ENCODE data around the gene FIGLA. TPM values are rescaled to one million over a fixed set of nuclear protein-coding genes. Genes with fewer than 3 reads are reported as not detected.
"Not testable (repeated sequence)": the region's sequence is repeated elsewhere in the genome, so short reads cannot be mapped to it uniquely, and the experiment has no call there.

Gene FIGLA
- polyA plus RNA-seq, 1 experiment = not detected

DNA sequence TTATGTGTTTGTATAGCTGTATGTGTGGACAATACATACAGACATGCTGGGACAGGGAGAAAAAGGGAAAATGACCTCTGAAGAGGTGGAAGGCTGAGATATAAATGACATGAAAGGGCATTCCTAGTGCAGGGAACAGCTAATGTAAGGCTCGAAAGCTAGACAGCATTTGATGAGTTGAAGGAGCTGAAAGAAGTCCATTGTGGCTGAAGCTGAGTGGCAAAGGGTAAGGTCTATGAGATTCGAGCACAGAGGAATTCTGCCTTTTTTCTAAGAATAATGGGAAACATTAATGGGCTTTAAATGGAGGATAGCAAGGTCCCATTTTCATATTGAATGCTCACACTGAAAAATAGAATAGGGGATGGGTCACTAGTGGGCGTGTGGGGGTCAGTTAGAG, 46.0 kb downstream of the FIGLA start:
- Histone ChIP-seq H3K9me3 (ENCODE audit: control insufficient read depth, insufficient read depth, low read length) (no peaks in the 10 kb centered on the region), H3K4me3 (ENCODE audit: low read depth, low read length) (no peak overlapping the region), H3K27me3 (ENCODE audit: control insufficient read depth, insufficient read depth, low read length) (no peaks in the 10 kb centered on the region), H3K27ac (ENCODE audit: low read depth, low read length) (no peak overlapping the region)
- DNase-seq (ENCODE audit: low read depth, low spot score) = no peak
- ChIA-PET CTCF (no interaction called here), POLR2A (no interaction called here)
- TF ChIP-seq, protein P1, sequence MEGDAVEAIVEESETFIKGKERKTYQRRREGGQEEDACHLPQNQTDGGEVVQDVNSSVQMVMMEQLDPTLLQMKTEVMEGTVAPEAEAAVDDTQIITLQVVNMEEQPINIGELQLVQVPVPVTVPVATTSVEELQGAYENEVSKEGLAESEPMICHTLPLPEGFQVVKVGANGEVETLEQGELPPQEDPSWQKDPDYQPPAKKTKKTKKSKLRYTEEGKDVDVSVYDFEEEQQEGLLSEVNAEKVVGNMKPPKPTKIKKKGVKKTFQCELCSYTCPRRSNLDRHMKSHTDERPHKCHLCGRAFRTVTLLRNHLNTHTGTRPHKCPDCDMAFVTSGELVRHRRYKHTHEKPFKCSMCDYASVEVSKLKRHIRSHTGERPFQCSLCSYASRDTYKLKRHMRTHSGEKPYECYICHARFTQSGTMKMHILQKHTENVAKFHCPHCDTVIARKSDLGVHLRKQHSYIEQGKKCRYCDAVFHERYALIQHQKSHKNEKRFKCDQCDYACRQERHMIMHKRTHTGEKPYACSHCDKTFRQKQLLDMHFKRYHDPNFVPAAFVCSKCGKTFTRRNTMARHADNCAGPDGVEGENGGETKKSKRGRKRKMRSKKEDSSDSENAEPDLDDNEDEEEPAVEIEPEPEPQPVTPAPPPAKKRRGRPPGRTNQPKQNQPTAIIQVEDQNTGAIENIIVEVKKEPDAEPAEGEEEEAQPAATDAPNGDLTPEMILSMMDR (IDR thresholded peaks at IDR 0.05; ENCODE audit: low read depth, low read length) = no peak

DNA sequence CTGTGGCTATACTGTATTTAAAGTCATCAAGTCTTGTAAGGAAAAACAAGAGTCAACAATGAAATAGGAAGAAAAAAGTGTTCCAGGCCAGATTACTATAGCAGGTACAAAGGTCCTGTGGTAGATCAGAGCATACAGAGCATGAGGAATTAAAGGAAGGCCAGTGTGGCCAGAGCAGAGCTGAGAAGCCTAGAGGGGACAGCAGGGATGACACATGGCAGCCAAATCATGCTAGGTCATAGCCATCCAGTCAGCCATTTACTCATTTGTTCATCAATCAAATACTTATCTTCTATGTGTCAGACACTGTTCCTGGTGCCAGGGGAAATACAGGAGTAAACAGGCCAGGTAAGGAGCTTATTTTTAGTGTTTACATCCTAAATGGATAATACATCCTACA, 46.8 kb downstream of the FIGLA start:
- no peak for DNase-seq (ENCODE audit: low read depth, low spot score)
- POLR2A ChIA-PET = no interaction called here
- Histone ChIP-seq H3K9me3 (ENCODE audit: control insufficient read depth, insufficient read depth, low read length) (no peaks in the 10 kb centered on the region), H3K27ac (ENCODE audit: low read depth, low read length) (no peak overlapping the region), H3K27me3 (ENCODE audit: control insufficient read depth, insufficient read depth, low read length) (no peaks in the 10 kb centered on the region), H3K4me3 (ENCODE audit: low read depth, low read length) (no peak overlapping the region)
- CTCF ChIA-PET = no interaction called here
- TF ChIP-seq, protein P1 (IDR thresholded peaks at IDR 0.05; ENCODE audit: low read depth, low read length) = no peak

DNA sequence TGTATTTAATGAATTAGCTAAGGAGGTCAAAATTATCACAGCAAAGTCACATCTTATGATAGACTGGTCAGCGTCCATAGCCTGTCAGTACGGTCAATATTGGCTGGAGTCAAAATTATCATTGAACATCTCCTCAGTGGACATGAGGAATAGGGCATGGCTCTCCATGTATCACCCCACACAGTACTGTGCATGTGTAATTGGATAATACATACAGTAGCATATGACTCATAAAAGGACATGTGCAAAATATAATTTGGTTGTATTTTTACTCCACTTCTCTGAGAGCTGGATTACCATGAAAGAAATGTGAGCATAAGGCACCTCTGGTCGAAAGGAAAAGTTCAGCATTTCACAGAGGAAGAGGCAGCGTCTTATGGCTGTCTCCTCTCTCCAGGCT, 47.4 kb downstream of the FIGLA start:
- CTCF ChIA-PET = no interaction called here

DNA sequence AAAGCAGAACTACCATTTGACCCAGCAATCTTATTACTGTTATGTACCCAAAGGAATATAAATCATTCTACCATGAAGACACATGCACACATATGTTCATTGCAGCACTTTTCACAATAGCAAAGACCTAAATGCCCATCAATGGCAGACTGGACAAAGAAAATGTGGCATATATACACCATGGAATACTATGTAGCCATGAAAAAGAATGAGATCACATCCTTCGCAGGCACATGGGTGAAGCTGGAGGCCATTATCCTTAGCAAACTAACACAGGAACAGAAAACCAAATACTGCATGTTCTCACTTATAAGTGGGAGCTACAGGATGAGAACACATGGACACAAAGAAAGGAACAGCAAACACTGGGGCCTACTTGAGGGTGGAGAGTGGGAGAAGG, 51.0 kb downstream of the FIGLA start:
- H3K4me3 ChIP-seq (ENCODE audit: low read depth, low read length); H3K27me3 ChIP-seq (ENCODE audit: control insufficient read depth, insufficient read depth, low read length); POLR2A ChIA-PET; DNase-seq (ENCODE audit: low read depth, low spot score); H3K9me3 ChIP-seq (ENCODE audit: control insufficient read depth, insufficient read depth, low read length); H3K27ac ChIP-seq (ENCODE audit: low read depth, low read length); CTCF ChIA-PET: not testable (repeated sequence)

More for the DNA sequence above, 47.4 kb downstream of the FIGLA start:
- TF ChIP-seq, protein P1 (IDR thresholded peaks at IDR 0.05; ENCODE audit: low read depth, low read length) = no peak
- Histone ChIP-seq H3K9me3 (ENCODE audit: control insufficient read depth, insufficient read depth, low read length) (no peaks in the 10 kb centered on the region), H3K4me3 (ENCODE audit: low read depth, low read length) (no peak overlapping the region), H3K27me3 (ENCODE audit: control insufficient read depth, insufficient read depth, low read length) (no peaks in the 10 kb centered on the region), H3K27ac (ENCODE audit: low read depth, low read length) (no peak overlapping the region)
- POLR2A ChIA-PET = no interaction called here
- no peak for DNase-seq (ENCODE audit: low read depth, low spot score)

DNA sequence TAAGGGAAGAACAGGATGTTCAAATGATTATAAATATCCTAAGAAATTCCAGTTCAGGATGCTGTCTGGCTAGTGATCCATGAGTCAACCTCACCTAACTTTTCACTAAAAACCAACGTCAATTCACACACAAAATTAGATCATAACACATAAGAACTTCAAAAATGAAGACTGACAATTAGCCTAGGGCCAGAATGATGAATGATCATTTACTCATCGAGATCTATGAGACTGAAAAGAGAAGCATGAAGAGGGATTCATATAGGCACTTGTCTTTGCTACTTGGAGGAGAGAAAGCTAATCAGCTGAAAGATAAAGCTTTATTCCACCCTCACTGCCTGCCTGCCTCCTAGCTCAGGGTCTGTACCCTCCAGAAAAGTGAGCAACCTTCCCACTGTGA, 52.3 kb downstream of the FIGLA start:
- no peak overlapping the region for H3K4me3 ChIP-seq (ENCODE audit: low read depth, low read length)
- H3K27ac ChIP-seq (ENCODE audit: low read depth, low read length) = no peak overlapping the region
- H3K27me3 ChIP-seq (ENCODE audit: control insufficient read depth, insufficient read depth, low read length) = peaks cover 2% of the 10 kb centered on the region
- TF ChIP-seq, protein P1 (IDR thresholded peaks at IDR 0.05; ENCODE audit: low read depth, low read length) = no peak
- CTCF ChIA-PET = no interaction called here
- POLR2A ChIA-PET = no interaction called here
- DNase-seq (ENCODE audit: low read depth, low spot score) = no peak
- H3K9me3 ChIP-seq (ENCODE audit: control insufficient read depth, insufficient read depth, low read length) = no peaks in the 10 kb centered on the region

DNA sequence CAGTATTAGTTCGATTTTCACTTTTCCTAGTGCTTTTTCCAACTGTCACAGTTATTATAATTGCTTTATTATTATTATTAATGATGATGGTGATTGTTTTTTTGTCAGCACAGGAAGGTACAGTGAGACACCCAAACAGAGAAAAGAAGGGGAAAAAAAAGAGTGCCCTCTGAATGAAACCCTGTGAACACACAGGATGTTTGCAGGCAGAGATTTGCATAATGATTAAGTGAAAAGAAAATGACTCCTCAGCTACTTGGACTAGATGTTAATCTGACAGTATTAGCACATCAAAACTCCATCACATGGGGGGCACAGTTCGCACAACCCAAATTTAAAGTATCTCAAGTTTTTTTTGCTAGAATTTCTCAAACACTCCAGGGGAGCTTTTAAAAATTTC, 55.4 kb downstream of the FIGLA start:
- POLR2A ChIA-PET = interaction anchor here (0.5 kb wide), 1 partner anchor 12 kb away, joined by 4 read pairs; no protein-coding TSS in a partner anchor
- TF ChIP-seq, protein P1 (IDR thresholded peaks at IDR 0.05; ENCODE audit: low read depth, low read length) = no peak
- CTCF ChIA-PET = no interaction called here

More for the DNA sequence above, 55.4 kb downstream of the FIGLA start:
- Histone ChIP-seq H3K4me3 (ENCODE audit: low read depth, low read length) (no peak overlapping the region), H3K27me3 (ENCODE audit: control insufficient read depth, insufficient read depth, low read length) (peaks cover 2% of the 10 kb centered on the region), H3K9me3 (ENCODE audit: control insufficient read depth, insufficient read depth, low read length) (no peaks in the 10 kb centered on the region), H3K27ac (ENCODE audit: low read depth, low read length) (no peak overlapping the region)
- DNase-seq (ENCODE audit: low read depth, low spot score) = no peak
